Esophagus squamous epithelium (tissue), 5 donors: ENCODE data around the gene PRKG1. TPM values are rescaled to one million over a fixed set of nuclear protein-coding genes. Genes with fewer than 3 reads are reported as not detected.

Source experiments
- DNase-seq: peaks from one replicate; lab custom pipeline; 2025; lab: John Stamatoyannopoulos, UW
- H3K27ac ChIP-seq, 4 donors: fragments of 200-600 bp; sonication (generic); one replicate each; pipeline ENCODE4 v1.5.1; 2016 to 2019; ENCODE audit warnings: mild to moderate bottlenecking in 1 of 4
- H3K27me3 ChIP-seq, 4 donors: fragments of 200-600 bp; sonication (generic); 1 replicate in 3 of 4; 2 replicates in 1 of 4; pipeline versions ENCODE4 v1.5.1 to v1.6.0; 2017 to 2021; ENCODE audit warnings: antibody characterized with exemption in 1 of 4
- H3K36me3 ChIP-seq, 3 donors: fragments of 200-600 bp; sonication (generic); one replicate each; pipeline ENCODE4 v1.5.1; 2016 to 2019
- H3K4me1 ChIP-seq, 3 donors: fragments of 200-600 bp; sonication (generic); one replicate each; pipeline ENCODE4 v1.5.1; 2017 to 2019
- H3K4me3 ChIP-seq, 4 donors: fragments of 200-600 bp; sonication (generic); 1 replicate in 3 of 4; 2 replicates in 1 of 4; pipeline ENCODE4 v1.5.1; 2016 to 2019; ENCODE audit warnings: mild to moderate bottlenecking in 2 of 4, moderate library complexity in 1 of 4
- H3K9me3 ChIP-seq, 3 donors: fragments of 200-600 bp; sonication (generic); one replicate each; pipeline ENCODE4 v1.5.1; 2016 to 2019
- POLR2A ChIP-seq, 4 donors: fragments of 450-650 bp; IDR thresholded peaks; one replicate each; pipeline ENCODE4 v1.6.1; 2017; ENCODE audit warnings: antibody characterized with exemption in 4 of 4, mild to moderate bottlenecking in 4 of 4, moderate library complexity in 3 of 4
- WGBS, 2 donors: methylation state at CpG; one replicate each; pipeline ENCODE4 v1.1.5; 2018; 5-methylcytosine and 5-hydroxymethylcytosine counted together
- intact Hi-C: fragments of 100-400 bp; cut with DNase I; formaldehyde crosslinking; loops from one replicate; pipeline ENCODE4 v1.15.0; 2022
- total RNA-seq, 4 donors: library from RNA; depleted of rRNA; stranded (reverse); fragments of >200 nt; gene quantifications; one replicate each; pipeline ENCODE4 v1.1.0, GENCODE V29; 2016
- TF ChIP-seq, protein P1 (sequence below), 6 experiments: fragments of 450-650 bp in 4 of 6; fragments of 200-600 bp in 2 of 6; sonication (generic) in 2 of 6; IDR thresholded peaks; one replicate each; pipeline ENCODE4 v1.5.1; 2016 to 2019; ENCODE audit warnings: antibody characterized with exemption in 6 of 6, mild to moderate bottlenecking in 4 of 6, moderate library complexity in 4 of 6
- donor health status: DM: yes; HTN: yes; CAD: no.

PRKG1 gene
- total RNA-seq, 4 donors from 2014 or later, result 2.0 to 10.9 (median 3.8) TPM

DNA sequence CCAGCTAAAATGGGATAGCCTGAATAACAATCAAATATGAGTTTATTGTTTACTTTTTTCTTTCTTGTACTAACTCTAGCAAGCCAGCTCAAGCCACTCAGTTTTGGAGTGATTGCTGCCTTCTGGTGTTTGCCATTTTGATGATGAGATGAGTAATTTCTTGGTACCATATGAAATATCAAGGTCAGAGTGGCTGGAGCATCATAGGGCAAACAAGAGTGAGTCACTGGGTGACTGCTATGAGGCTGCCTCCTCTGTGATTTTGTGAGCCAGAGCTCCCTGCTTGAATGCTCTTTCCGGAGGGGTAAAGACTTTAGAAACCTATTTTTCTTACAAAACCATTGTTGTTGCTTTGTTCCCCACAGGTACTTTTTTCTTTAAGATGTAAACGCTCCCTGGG lies 295.6 kb downstream of the PRKG1 start:
- no peaks in the 10 kb centered on the region for H3K4me1 ChIP-seq
- WGBS, 2 donors, result 63 to 69% methylated on average over 2 of the region's 2 CpGs
- no peaks in the 10 kb centered on the region for H3K36me3 ChIP-seq
- no peak overlapping the region for H3K4me3 ChIP-seq
- no peaks in the 10 kb centered on the region for H3K27me3 ChIP-seq
- no peak for DNase-seq
- TF ChIP-seq POLR2A (IDR thresholded peaks at IDR 0.05), result no peak
- TF ChIP-seq, protein P1, sequence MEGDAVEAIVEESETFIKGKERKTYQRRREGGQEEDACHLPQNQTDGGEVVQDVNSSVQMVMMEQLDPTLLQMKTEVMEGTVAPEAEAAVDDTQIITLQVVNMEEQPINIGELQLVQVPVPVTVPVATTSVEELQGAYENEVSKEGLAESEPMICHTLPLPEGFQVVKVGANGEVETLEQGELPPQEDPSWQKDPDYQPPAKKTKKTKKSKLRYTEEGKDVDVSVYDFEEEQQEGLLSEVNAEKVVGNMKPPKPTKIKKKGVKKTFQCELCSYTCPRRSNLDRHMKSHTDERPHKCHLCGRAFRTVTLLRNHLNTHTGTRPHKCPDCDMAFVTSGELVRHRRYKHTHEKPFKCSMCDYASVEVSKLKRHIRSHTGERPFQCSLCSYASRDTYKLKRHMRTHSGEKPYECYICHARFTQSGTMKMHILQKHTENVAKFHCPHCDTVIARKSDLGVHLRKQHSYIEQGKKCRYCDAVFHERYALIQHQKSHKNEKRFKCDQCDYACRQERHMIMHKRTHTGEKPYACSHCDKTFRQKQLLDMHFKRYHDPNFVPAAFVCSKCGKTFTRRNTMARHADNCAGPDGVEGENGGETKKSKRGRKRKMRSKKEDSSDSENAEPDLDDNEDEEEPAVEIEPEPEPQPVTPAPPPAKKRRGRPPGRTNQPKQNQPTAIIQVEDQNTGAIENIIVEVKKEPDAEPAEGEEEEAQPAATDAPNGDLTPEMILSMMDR (IDR thresholded peaks at IDR 0.05), result no peak
- H3K27ac ChIP-seq, result no peak overlapping the region
- intact Hi-C loops, result no loop called here
- no peaks in the 10 kb centered on the region for H3K9me3 ChIP-seq

DNA sequence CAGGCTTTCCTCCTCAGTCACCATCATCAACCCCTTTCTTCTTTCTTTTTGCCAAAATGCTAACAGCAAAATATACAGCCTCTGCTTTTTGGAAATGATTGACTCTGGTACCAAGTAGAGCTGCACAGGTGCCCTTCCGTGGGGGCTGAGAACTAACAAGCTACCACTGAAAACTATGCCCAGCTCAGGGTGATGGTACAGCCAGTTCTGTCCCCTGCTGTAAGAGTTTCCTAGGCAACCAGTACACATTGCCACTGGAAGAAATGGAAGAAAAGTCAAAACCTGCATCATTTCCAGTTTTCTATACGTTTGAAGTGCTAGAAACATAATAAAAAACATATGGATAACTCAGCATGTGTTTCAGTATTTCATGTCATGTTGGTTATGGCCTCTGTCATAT lies 297.5 kb downstream of the PRKG1 start:
- WGBS, 2 donors, result 40 to 56% methylated on average over 2 of the region's 2 CpGs
- Histone ChIP-seq H3K4me3 (no peak overlapping the region), H3K4me1 (no peaks in the 10 kb centered on the region), H3K27ac (no peak overlapping the region), H3K27me3 (no peaks in the 10 kb centered on the region), H3K36me3 (no peaks in the 10 kb centered on the region), H3K9me3 (no peaks in the 10 kb centered on the region)
- intact Hi-C loops, result no loop called here
- no peak for DNase-seq
- no peak for TF ChIP-seq POLR2A (IDR thresholded peaks at IDR 0.05)
- TF ChIP-seq, protein P1 (IDR thresholded peaks at IDR 0.05), result no peak

DNA sequence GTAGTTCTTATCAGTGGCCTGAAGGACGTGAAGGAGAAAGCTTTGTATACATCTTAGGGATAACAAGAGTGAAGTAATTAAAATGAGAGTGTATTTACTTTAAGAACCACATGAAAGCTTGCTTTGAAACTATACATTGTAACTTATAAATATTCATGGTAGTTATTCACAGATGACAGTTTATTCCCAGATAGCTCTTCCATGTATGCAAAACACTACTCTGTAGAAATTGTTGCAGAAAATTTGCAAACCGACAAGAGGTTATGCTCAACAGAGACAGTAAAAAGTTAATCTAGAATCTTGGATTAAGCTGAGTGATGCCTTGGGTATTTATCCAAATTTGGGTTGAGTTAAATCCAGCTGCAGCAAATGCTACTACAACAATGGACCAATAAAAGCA lies 301.5 kb downstream of the PRKG1 start:
- Histone ChIP-seq H3K9me3 (no peaks in the 10 kb centered on the region), H3K36me3 (no peaks in the 10 kb centered on the region), H3K4me3 (no peak overlapping the region), H3K4me1 (peaks cover 0 to 6% (median 0%) of the 10 kb centered on the region in 3 donors), H3K27me3 (no peaks in the 10 kb centered on the region), H3K27ac (no peak overlapping the region)
- TF ChIP-seq, protein P1 (IDR thresholded peaks at IDR 0.05), result no peak
- no peak for TF ChIP-seq POLR2A (IDR thresholded peaks at IDR 0.05)
- no peak for DNase-seq
- WGBS, 2 donors, result 68 to 76% methylated on average over 2 of the region's 2 CpGs
- intact Hi-C loops, result no loop called here

DNA sequence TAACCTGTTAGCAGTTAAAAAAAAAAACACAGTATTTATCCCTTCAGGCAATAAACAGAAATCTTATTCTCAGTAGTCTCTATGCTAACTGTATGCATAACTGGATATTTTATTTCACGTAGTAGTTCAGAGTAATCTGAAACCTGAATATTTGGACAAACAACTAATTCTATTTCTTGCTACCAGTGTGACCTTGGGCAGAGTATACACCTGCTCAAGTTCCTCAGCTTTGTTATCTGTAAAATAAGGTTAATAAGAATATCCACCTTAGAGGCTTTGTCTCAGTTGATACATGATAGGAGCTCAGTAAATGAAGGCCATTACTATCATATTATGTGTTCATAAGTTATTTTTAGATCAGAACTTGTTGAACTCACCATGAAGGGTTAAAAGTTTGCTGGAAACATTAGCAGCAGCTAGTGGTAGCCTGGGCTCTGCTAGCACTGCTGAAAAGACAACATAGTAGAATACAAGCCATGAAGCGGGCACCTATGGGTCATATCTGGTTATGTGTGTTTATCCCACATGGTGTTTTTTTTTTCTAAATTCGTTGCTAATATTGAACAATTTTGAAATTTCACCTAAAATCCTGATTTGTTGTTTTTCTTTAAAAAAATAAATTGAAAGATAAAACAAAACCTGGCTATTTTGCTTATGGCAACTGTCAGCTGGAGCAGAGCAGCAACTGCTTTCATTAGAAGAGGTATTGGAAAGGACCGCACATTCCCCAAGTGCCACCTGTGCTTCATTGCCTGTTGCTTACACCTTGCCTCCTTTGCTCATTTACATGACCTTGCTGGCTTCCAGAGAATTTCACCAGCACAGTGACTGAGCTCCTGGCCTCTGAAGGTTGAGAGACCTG lies 303.0 kb downstream of the PRKG1 start:
- no peak overlapping the region for H3K4me3 ChIP-seq
- TF ChIP-seq, protein P1 (IDR thresholded peaks at IDR 0.05), result no peak
- no peaks in the 10 kb centered on the region for H3K27me3 ChIP-seq
- no peaks in the 10 kb centered on the region for H3K36me3 ChIP-seq
- H3K27ac ChIP-seq, result no peak overlapping the region
- WGBS, 2 donors, result 75 to 83% methylated on average over 4 of the region's 4 CpGs
- no peaks in the 10 kb centered on the region for H3K9me3 ChIP-seq
- no peak for DNase-seq
- intact Hi-C loops, result no loop called here
- peaks cover 0 to 15% (median 0%) of the 10 kb centered on the region in 3 donors for H3K4me1 ChIP-seq

DNA sequence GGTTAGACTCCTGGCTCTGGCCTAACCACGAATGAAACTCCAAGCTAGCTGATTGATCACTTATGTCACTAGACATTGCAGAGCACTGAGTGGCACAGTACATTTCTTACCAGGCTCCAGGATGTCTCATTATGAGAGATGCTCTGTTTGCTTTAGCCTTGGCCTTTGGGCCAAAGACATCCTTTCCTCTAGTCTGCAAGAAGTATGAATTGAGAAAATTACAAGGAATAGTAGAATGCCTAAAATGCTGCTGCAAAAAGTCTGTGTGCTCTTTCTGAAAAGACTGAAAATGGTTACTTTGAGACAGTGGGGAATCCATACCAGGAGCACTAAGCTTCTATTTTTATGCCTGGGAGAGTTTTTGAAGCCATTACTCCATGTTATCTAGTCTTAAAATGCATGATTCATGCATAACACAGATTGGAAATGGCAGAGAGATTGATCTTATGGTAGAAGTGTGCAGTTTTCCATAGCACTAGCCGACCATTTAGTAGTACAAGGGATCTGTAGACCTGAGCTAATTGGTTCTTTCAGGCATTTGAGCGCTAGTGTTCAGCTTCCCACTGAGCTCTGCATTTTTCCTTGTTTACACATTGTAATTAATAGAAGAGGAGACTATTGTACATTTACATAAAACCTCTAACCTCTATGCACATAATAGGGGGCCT lies 303.8 kb downstream of the PRKG1 start:
- no peak overlapping the region for H3K27ac ChIP-seq
- no peak for DNase-seq
- H3K36me3 ChIP-seq, result no peaks in the 10 kb centered on the region
- 70 to 75% methylated on average over 3 of the region's 3 CpGs for WGBS, 2 donors
- peaks cover 0 to 15% (median 0%) of the 10 kb centered on the region in 3 donors for H3K4me1 ChIP-seq
- TF ChIP-seq POLR2A (IDR thresholded peaks at IDR 0.05), result no peak
- TF ChIP-seq, protein P1 (IDR thresholded peaks at IDR 0.05), result no peak
- H3K9me3 ChIP-seq, result no peaks in the 10 kb centered on the region
- no peak overlapping the region for H3K4me3 ChIP-seq
- H3K27me3 ChIP-seq, result no peaks in the 10 kb centered on the region
- intact Hi-C loops, result no loop called here
